SIG-M5 treated with dmso at 0.1 percent for 504 hours (cell line): Measurements from ENCODE around the gene WTIP.
"Not testable (repeated sequence)": the region's sequence is repeated elsewhere in the genome, so short reads cannot be mapped to it uniquely, and the experiment has no call there.

Experiments
- DNase-seq: peaks from one replicate; lab custom pipeline; 2025; ENCODE audit not compliant: unreplicated experiment; lab: John Stamatoyannopoulos, UW

WTIP gene

DNA sequence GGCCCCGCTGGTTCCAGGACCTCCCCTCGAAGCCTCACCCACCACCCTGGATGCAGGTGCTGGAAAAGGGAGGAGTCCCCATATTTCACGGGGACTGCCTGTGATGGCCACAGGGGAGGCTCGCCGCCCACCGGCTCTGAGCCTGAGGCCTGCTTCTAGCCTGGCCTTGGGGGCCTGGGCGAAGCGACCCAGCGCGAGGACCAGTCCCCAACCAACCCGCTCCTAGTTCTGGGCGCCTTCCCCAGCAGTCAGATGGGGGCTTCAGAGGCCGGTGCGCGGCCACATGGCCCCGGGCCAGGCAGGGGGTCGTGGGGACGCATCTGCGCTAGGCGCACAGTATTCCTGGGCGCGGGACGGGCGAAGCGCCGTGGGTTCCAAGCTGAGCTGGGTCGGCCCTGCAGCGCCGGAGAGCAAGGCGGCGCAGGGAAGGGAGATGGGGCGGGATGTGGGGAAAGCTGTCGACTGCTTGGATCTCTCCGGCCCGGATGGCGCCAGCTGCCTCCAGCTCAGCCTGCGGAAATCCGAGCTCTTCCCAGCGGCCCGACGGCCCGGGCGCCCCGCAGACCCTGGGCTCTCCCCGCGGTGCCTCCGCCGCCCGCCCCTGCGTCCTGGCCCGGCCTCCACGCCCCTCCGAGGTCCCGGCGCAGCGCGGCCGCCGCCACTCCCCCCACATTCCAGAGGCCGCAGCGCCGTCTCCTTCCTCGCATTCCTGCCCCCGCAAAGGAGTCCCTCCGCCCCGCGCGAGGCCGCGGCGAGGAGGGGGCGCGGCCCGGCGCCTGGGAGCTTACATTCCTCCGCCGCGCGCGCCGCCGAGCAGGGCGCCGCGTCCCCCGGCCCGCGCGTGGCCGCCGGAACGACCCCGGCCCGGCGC, at the start of gene WTIP:
Gene WTIP, plus strand, starts transcription at position 788 of the 871 bp plus-strand sequence. CDS start 217 bp downstream, outside the sequence.
- no peak for DNase-seq

DNA sequence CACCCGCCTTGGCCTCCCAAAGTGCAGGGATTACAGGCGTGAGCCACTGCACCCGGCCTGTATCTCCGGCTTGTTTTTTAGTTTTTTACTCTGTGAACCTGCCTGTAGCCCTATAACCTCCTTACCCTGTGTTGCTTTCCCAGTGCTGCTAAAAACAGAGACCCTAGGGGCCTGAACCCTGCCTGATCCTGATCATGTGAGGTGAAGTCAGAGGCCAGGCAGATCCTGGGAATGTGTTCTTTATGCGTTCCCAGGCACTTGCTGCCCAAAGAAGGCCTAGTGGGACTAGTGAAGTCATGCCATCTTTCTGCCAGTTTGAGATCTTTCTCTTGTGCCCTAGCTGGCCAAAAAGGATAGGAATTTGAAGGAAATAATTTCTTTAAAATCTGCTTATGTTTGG, 48.8 kb upstream of the WTIP start:
- no peak for DNase-seq

- no peak for DNase-seq
Measured at GRCh38 chr19:34436716-34437115, 44.8 kb upstream of the WTIP start.

DNA sequence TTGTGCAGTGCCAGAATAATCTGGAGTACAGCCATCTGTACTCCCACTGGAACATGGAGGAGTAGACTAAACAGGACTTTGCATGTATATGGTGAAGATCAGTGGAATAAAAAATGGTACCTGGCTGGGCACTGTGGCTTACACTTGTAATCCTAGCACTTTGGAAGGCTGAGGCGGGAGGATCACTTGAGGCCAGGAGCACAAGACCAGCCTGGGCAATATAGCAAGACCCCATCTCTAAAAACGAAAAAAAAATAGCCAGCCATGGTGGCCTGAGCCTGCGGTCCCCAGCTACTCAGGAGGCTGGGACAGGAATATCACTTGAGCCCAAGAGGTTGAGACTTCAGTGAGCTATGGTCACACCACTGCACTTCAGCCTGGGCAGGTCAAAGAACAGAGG, 33.4 kb upstream of the WTIP start:
- no peak for DNase-seq

GRCh38 chr19:34452723-34453122, 28.8 kb upstream of the WTIP start:
- no peak for DNase-seq

GRCh38 chr19:34454091-34454490, 27.5 kb upstream of the WTIP start:
- DNase-seq: no peak

GRCh38 chr19:34454685-34455084, 26.9 kb upstream of the WTIP start:
- no peak for DNase-seq

DNA sequence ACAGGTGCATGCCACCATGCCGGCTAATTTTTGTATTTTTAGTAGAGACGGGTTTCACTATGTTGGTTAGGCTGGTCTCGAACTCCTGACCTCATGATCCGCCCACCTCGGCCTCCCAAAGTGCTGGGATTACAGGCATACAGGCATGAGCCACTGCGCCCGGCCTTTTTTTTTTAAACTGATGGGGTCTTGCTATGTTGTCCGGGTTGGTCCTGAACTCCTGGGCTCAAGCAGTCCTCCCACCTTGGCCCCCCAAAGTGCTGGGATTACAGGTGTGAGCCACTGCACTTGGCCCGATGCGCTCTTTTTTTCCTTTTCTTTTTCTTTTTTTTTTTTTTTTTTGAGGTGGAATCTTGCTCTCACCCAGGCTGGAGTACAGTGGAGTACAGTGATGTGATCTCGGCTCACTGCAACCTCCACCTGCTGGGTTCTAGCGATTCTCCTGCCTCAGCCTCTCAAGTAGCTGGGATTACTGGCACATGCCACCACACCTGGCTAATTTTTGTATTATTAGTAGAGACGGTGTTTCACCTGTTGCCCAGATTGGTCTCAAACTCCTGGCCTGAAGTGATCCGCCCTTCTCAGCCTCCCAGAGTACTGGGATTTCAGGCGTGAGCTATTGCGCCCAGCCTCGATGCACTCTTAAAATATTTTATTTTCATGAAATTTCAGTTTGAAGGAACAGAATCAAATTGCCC, 25.6 kb upstream of the WTIP start:
- not testable (repeated sequence) for DNase-seq

GRCh38 chr19:34457446-34457845, 24.1 kb upstream of the WTIP start:
- DNase-seq: no peak

- no peak for DNase-seq
Measured at GRCh38 chr19:34458677-34459076, 22.9 kb upstream of the WTIP start.

- peak; percentile 47 for DNase-seq
Measured at GRCh38 chr19:34459614-34460013, 21.9 kb upstream of the WTIP start.

- DNase-seq: no peak
Measured at GRCh38 chr19:34461375-34462100, 20.0 kb upstream of the WTIP start.

GRCh38 chr19:34464785-34465184, 16.8 kb upstream of the WTIP start:
- not testable (repeated sequence) for DNase-seq

- DNase-seq: no peak
Measured at GRCh38 chr19:34468409-34468808, 13.1 kb upstream of the WTIP start.

DNA sequence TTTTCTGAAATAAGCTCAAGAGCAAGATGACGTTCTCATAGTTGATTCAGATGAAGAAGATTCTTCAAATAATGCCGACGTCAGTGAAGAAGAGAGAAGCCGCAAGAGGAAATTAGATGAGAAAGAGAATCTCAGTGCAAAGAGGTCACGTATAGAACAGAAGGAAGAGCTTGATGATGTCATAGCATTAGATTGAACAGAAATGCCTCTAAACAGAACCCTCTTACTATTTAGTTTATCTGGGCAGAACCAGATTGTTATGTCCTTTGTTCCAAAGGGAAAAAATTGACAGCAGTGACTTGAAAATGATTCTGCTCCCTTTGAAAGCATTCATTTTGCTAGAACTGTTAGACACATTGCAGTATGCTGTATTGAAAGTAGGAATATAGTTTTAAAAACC, 12.5 kb upstream of the WTIP start:
- not testable (repeated sequence) for DNase-seq

DNA sequence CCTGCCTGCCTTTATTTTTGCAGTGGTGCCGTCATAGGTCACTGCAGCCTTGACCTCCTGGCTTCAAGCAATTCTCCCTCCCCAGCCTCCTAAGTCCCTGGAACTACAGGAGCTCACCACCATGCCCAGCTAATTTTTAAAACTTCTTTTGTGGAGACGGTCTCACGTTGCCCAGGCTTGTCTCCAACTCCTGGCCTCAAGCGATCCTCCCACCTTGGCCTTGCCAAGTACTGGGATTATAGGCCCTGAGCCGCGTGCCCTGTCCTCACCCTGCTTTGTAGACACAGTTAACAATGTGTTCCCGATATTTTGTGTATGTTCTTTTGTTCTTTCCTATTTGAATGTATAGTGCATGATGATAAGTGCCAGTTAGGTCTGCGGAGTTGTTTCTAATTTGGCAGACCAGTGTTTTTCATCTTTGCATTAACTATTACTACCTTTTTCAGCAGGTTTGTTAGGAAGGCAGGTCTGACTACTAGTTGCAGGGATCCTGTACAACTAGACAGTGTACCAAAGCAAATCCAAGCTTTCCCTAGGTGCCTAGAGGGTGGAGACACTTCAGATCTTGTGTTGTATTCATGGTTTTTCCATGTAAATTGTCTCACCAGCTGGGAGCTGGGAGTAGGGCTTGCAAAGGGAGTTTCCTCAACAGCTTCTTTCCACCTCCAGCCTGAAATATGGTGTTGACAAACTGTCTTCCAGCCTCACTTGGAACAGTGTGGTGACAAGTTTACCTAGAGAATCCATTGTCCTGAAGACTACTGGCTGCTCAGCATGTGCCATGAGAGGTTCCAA, 9.5 kb upstream of the WTIP start:
- DNase-seq: no peak

DNA sequence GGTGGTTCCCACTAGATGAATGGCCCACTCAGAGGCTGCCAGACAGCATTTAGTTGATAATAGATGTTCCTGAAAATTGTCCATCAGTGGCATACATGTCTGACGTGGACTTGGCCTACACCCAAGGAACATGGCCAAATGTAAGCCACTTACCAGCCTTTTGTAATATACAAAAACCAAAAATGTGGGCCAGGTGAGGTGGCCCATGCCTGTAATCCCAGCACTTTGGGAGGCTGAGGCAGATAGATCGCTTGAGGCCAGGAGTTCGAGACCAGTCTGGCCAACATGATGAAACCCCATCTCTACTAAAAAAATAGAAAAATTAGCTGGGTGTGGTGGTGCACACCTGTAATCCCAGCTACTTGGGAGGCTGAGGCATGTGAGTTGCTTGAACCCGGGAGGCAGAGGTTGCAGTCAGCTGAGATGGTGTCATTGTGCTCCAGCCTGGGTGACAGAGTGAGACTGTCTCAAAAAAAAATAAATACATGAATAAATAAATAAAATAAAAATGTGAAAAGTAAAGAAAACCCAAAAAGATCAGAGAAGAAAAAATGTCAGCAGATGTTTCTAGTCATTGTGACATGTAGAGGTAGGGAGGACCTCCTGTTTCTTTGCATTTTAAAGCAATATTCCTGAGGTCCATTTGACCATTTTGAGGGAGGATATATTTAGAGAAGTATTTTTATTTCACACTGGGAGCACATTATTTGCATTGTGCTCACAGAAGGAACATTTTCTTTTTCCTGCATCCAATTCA, 7.1 kb upstream of the WTIP start:
- DNase-seq: peak; percentile 49

DNA sequence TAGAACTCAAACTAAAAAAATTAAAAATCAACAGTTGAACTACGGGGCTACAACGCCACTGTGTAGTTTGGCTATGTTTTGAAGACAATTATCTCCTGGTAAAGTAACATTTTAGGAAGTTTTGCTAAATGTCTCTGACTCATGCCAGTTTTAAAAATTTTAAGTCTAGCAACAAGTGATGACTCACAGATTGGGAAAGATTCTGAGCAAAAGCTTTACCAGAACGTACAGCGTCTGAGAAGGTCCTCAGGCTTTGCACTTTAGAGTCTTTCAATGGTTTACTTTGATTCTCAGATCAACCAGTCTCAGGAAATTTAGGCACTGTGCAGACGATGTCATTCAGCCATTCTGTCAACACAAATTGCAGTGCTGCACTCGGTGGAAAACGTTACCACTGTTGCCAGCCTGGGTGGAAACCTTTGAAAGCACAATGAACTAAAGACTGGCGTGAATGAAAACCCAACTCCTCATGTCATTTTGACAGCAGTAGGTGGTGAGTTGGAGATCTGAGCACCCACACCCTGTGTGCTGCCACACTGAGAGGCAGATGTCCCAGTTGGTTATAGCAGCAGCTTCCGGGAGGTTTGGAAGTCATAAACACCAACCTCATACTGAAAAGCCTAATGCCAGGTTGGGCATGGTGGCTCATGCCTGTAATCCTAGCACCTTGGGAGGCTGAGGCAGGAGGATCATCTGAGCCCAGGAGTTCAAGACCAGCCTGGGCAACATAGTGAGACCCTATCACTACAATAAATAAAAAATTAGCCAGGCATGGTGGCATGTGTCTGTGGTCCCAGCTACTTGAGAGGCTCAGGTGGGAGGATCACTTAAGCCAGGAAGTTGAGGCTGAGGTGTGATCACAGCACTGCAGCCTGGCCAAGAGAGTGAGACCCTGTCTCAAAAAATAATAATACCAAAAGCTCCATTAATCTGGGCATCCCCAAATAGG, 6.3 kb upstream of the WTIP start:
- DNase-seq: peak; percentile 79

DNA sequence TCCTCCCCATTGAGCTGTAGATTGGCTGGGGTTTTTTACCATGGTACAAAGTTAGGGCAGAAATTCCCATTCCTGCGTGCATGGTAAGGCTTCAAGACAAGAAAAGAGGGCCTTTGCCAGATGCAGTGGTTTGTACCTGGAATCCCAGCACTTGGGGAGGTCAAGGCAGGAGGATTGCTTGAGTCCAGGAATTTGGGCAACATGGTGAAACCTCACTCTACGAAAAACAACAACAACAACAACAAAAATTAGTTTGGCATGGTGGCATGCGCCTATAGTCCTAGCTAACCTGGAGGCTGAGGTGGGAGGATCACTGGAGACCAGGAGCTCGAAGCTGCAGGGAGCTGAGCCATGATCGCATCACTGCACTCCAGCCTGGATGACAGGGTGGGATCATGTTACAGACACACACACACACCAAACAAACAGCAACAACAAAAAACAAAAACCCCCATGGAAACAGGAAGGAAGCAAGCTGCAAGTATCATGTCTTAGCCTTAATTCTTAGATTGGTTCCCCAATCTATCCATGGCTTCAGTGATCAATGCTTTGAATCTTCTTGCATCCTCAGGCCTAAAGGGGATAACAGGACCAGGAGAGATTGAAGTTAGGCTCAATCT, 5.5 kb upstream of the WTIP start:
- no peak for DNase-seq
